Activated CD8-positive, alpha-beta T cell treated with anti-CD3 and anti-CD28 coated beads, Interleukin-2, amount 10 ng/mL, durations not matched to agents 7 days and 5 days (primary cell): Measurements from ENCODE around the gene TRIM29. TPM values are rescaled to one million over a fixed set of nuclear protein-coding genes. Genes with fewer than 3 reads are reported as not detected.

Source experiments
- ATAC-seq: fragments of 150-1000 bp; cut with Tn5 transposase; one replicate; pipeline ENCODE4 v1.10.0; 2021; ENCODE audit warnings: moderate library complexity
- CTCF ChIA-PET: fragments of 350-600 bp; sonication (Branson Sonifier 250); formaldehyde crosslinking; loops from one replicate; lab custom pipeline; 2021; ENCODE audit warnings: antibody characterized with exemption; lab: Charles Lee
- POLR2A ChIA-PET: fragments of 350-600 bp; sonication (Branson Sonifier 250); formaldehyde crosslinking; loops from one replicate; lab custom pipeline; 2021; ENCODE audit warnings: antibody characterized with exemption; lab: Charles Lee
- DNase-seq: peaks from one replicate; pipeline ENCODE4 v3.0.0-alpha.2; 2020
- H3K27ac Mint-ChIP-seq: one replicate; pipeline ENCODE4 v1.8.0; 2021; ENCODE audit warnings: mild to moderate bottlenecking, mixed read lengths
- H3K27me3 Mint-ChIP-seq: one replicate; pipeline ENCODE4 v1.8.0; 2021; ENCODE audit warnings: low read depth, mixed read lengths
- H3K36me3 Mint-ChIP-seq: one replicate; pipeline ENCODE4 v1.8.0; 2021; ENCODE audit warnings: low read depth, mixed read lengths
- H3K4me1 Mint-ChIP-seq: one replicate; pipeline ENCODE4 v1.8.0; 2021; ENCODE audit warnings: low read depth, mixed read lengths
- H3K4me3 Mint-ChIP-seq: one replicate; pipeline ENCODE4 v1.8.0; 2021; ENCODE audit warnings: mild to moderate bottlenecking, mixed read lengths
- H3K9me3 Mint-ChIP-seq: one replicate; pipeline ENCODE4 v1.8.0; 2022; ENCODE audit warnings: mixed read lengths; ENCODE audit not compliant: insufficient read depth
- total RNA-seq, 2 experiments: library from RNA; stranded (reverse); gene quantifications; one replicate each; pipeline ENCODE4 v1.2.3, GENCODE V29; 2021

The TRIM29 gene
- total RNA-seq, 2 experiments from 2014 or later = not detected

DNA sequence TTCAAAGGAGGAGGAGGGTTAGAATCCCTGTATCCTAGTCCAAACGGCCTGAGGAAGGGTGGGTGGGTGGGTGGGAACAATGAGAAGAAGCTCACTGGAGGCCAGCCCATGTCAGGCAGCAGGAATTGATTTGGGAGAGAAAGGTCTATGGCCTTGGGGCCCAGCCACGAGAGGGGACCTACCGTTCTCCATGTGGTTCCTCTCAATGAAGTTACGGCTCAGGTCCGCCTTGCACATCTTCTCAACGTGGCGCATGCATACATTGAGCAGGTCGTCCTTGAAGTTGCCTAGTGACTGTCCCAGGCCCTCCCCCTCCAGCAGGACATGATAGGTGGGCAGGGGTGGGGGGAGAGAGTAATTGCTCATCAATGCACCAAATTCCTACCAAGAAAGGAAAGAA lies 12.4 kb downstream of the TRIM29 start:
- no peak overlapping the region for H3K27ac Mint-ChIP-seq
- ChIA-PET POLR2A (no interaction called here), CTCF (no interaction called here)
- H3K4me1 Mint-ChIP-seq = no peaks in the 10 kb centered on the region
- ATAC-seq (no peak), DNase-seq (no peak)
- H3K27me3 Mint-ChIP-seq = no peaks in the 10 kb centered on the region
- no peaks in the 10 kb centered on the region for H3K36me3 Mint-ChIP-seq
- H3K4me3 Mint-ChIP-seq = no peak overlapping the region
- H3K9me3 Mint-ChIP-seq = no peaks in the 10 kb centered on the region

DNA sequence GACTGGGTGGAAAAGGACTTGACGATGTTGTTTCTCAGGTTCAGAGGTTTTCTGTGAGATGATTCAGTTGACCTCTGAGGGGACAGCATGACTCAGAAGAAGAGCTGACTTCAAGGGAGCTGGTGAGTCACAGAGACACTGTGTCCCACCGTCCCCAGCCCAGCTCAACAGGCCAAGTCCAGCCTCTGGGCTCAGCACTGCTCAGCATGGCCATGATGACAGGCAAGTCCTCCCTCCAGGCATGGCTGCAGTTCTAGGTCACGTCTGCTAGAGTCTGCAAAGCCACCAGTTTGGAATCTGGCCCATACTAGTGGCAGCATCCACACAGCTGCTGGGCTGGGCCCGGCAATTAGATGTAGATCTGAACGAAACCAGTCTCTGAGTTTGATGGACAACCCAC lies 12.9 kb downstream of the TRIM29 start:
- H3K27ac Mint-ChIP-seq = no peak overlapping the region
- H3K36me3 Mint-ChIP-seq = no peaks in the 10 kb centered on the region
- H3K4me1 Mint-ChIP-seq = no peaks in the 10 kb centered on the region
- CTCF ChIA-PET = no interaction called here
- no peak for ATAC-seq
- no peak overlapping the region for H3K4me3 Mint-ChIP-seq
- DNase-seq = no peak
- no peaks in the 10 kb centered on the region for H3K27me3 Mint-ChIP-seq
- POLR2A ChIA-PET = no interaction called here
- no peaks in the 10 kb centered on the region for H3K9me3 Mint-ChIP-seq

DNA sequence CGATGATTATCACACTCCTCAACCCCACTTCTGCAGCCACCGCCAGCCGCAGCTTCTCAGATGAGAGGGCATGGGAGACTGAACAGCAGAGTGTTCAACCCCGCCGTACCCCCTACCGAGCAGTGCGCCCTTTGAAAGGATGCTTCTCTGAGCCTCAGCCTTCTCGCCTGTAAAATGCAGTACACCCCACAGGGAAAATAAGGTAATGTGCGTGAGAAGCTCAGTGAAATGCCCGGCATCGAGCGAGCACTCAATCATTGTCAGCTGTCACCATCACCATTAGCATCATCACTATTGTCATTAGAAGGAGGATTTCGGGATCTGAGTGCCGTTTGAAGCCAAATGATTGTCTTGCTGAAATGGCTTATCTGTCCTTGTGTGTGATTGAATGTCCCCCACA lies 13.6 kb downstream of the TRIM29 start:
- H3K36me3 Mint-ChIP-seq = no peaks in the 10 kb centered on the region
- POLR2A ChIA-PET = no interaction called here
- CTCF ChIA-PET = no interaction called here
- H3K9me3 Mint-ChIP-seq = no peaks in the 10 kb centered on the region
- no peaks in the 10 kb centered on the region for H3K27me3 Mint-ChIP-seq
- DNase-seq = no peak
- no peak overlapping the region for H3K4me3 Mint-ChIP-seq
- H3K27ac Mint-ChIP-seq = no peak overlapping the region
- ATAC-seq = no peak
- H3K4me1 Mint-ChIP-seq = no peaks in the 10 kb centered on the region

DNA sequence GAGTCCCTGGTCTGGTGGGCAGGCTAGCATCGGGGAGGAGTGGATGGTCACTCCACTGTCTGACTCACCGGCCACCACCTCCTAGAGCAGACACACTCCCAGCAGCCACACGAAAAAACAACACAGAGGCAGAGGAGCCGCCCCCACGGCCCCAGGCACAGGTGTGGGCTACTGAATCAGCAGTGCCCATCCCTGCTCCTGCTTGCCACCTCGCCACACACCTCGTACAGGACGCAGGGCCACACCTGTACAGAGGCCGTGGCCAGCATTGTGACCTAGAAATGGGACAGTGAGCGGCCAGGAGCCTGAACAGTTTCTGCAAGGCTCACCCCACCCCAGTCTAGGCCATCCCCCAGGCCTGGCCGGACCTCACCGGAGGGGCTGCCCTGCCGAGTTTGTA lies 14.0 kb downstream of the TRIM29 start:
- Mint-ChIP-seq H3K27me3 (no peaks in the 10 kb centered on the region), H3K36me3 (no peaks in the 10 kb centered on the region), H3K9me3 (no peaks in the 10 kb centered on the region), H3K4me3 (no peak overlapping the region), H3K4me1 (no peaks in the 10 kb centered on the region), H3K27ac (no peak overlapping the region)
- no peak for ATAC-seq
- ChIA-PET CTCF (no interaction called here), POLR2A (no interaction called here)
- no peak for DNase-seq

DNA sequence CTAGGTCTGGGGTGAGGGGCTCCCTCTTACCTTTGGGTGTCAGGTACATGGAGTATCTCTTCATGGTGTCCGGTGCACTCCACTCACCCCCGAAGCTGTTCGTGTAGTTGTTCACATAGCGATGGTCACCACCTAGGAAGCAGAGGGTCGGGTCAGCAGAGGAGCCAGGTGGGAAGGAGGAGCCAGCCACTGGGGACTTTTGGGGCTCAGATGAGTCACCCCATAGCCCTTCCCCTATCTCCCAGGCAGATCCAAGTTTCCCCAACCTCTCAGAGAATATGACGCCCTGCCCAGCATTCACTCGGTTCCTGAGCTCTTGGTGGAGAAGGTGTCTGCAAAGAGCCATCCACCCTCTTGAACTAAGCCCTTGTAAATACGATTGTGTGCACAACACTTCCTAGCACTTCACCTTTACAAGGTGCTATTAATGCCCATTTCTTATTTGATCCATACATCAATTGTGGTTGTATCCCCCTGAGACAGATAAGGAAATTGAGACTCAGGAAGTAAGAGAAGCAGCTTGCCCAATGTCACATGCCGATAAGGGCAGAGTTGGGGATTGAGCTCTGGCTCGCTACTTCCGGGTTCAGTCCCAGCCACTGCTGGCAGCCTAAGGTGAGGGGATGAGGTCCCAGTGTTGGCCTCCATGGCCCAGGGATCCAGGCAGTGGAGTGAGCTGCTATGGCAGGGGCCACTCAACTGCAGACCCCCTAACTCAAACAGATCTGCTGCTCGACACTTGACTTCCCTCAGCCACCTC lies 14.8 kb downstream of the TRIM29 start:
- Mint-ChIP-seq H3K9me3 (no peaks in the 10 kb centered on the region), H3K27me3 (no peaks in the 10 kb centered on the region), H3K27ac (no peak overlapping the region), H3K4me1 (no peaks in the 10 kb centered on the region), H3K36me3 (no peaks in the 10 kb centered on the region), H3K4me3 (no peak overlapping the region)
- CTCF ChIA-PET = no interaction called here
- DNase-seq = no peak
- no peak for ATAC-seq
- POLR2A ChIA-PET = no interaction called here

DNA sequence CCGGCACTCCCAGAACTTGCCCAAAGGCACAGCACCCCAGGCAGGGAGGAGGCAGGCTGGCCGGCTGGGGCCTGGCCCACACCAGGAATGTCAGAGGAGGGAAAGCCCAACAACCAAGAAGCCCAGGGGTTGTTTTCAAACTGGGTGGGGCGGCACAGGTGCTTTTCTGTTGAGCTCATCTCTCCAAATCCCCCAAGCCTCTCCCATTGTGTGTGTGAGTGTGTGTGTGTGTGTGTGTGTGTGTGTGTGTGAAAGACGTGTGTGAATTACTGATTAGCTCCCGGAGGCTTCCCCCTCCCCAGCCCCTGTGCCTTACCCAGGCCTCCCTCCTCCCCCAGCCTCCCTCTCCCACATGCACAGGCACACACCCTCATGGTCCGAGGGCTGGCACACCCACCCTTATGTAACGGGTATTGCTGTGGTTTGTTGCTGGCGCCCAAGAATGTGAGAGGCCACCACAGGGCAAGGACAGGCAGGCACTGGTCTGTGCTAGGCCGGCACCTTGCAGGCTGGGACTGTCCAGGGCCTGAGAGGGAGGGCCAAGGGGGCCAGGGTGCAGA lies 15.9 kb downstream of the TRIM29 start:
- H3K9me3 Mint-ChIP-seq = no peaks in the 10 kb centered on the region
- POLR2A ChIA-PET = no interaction called here
- no peak overlapping the region for H3K27ac Mint-ChIP-seq
- CTCF ChIA-PET = no interaction called here
- H3K4me1 Mint-ChIP-seq = no peaks in the 10 kb centered on the region
- H3K4me3 Mint-ChIP-seq = no peak overlapping the region
- DNase-seq (no peak), ATAC-seq (no peak)
- H3K27me3 Mint-ChIP-seq = no peaks in the 10 kb centered on the region
- H3K36me3 Mint-ChIP-seq = no peaks in the 10 kb centered on the region

DNA sequence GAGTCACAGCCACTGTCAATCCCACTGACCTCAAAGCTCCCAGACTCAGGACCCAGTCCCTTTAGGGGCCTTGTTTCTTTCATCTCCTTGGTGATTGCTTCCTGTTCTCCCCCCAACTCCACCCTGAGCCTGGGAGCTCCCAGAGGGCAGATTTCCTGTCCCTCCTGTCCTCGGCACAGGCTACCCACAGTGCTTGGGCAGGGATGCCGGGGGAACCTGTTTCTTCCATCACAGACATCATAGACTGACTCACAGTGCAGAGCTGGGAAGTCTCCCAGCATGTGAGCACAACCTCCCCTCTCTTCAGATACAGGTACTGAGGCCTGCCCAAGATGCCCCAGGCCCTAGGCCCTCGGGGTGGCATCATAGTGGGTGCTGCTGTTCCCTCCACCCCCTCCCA lies 16.6 kb downstream of the TRIM29 start:
- ATAC-seq (no peak), DNase-seq (no peak)
- Mint-ChIP-seq H3K9me3 (no peaks in the 10 kb centered on the region), H3K36me3 (no peaks in the 10 kb centered on the region), H3K27me3 (no peaks in the 10 kb centered on the region), H3K4me3 (no peak overlapping the region), H3K27ac (no peak overlapping the region), H3K4me1 (no peaks in the 10 kb centered on the region)
- CTCF ChIA-PET = no interaction called here
- POLR2A ChIA-PET = no interaction called here

DNA sequence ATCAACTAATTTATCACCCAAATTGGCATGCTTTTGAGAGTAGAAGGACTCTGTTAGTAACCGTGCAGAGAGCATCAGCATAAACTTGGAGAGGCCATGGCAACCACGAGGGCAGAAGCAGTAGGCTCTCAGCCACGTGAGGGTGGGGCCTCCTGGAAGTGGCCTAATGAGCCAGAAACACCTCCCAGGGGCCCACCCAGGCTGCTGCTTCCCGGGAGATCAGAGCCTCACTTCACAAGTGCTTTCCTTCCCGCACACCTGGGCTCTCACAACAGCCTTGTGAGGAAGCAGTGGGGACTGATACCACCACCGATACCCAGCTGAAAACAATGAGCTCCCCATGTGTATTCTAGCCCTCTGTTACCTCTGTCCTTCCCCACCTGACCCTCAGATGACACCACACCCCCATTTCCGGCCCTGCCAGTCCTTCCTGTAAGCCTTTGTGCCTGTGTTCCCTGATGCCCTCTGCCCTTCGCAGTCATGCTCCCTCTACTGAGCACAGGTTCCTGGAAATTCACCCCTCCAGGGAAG lies 17.0 kb downstream of the TRIM29 start:
- DNase-seq = no peak
- no peak for ATAC-seq
- ChIA-PET POLR2A (no interaction called here), CTCF (no interaction called here)
- no peak overlapping the region for H3K27ac Mint-ChIP-seq
- no peaks in the 10 kb centered on the region for H3K9me3 Mint-ChIP-seq
- H3K4me1 Mint-ChIP-seq = no peaks in the 10 kb centered on the region
- H3K4me3 Mint-ChIP-seq = no peak overlapping the region
- no peaks in the 10 kb centered on the region for H3K27me3 Mint-ChIP-seq
- no peaks in the 10 kb centered on the region for H3K36me3 Mint-ChIP-seq

DNA sequence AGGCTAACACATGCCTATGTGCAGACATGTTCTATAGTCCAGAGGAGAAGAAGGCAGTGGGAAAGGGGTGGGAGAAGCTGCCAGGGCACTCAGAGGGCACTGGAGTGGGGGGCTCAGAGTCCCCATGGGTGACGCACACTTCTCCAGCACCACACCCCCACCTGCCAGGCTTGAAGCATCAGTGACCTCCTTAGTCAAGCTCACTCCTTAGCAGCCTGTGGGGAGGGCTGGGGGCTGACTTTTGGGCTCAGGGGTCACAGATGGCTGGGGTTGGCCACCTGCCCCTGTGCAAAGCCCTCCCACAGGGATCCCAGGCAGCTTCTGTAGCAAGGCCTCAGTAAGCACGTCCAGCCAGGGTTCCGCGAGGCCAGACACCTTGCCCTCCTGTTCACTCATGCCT lies 18.8 kb downstream of the TRIM29 start:
- POLR2A ChIA-PET = no interaction called here
- CTCF ChIA-PET = interaction anchor here (2.0 kb wide), 1 partner anchor 11 kb away, joined by 7 read pairs; no protein-coding TSS in a partner anchor
- H3K4me1 Mint-ChIP-seq = no peaks in the 10 kb centered on the region
- DNase-seq = no peak
- ATAC-seq = no peak
- H3K9me3 Mint-ChIP-seq = no peaks in the 10 kb centered on the region
- no peaks in the 10 kb centered on the region for H3K36me3 Mint-ChIP-seq
- no peak overlapping the region for H3K27ac Mint-ChIP-seq
- H3K27me3 Mint-ChIP-seq = peaks cover 2% of the 10 kb centered on the region
- H3K4me3 Mint-ChIP-seq = no peak overlapping the region

DNA sequence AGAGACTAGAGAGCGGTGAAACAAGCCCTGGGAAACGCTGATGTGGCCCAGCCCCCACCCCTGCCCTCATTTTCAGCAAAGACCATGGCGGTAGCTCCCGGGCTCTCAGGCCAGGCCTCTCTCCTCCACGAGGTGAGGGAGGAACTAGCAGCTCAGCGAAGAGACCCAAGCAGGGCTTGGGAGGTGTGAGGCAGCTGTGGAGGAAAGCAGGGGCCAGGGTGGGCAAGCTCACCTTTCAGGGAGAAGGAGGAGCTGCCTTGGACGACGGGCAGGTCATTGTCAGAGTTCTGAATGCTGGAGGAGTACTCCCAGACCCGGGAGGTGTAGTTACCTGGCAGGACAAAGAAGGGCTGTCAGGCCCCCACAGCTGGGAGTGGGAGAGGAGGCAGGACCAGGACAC lies 19.9 kb downstream of the TRIM29 start:
- Mint-ChIP-seq H3K4me1 (no peaks in the 10 kb centered on the region), H3K27me3 (peaks cover 2% of the 10 kb centered on the region), H3K9me3 (no peaks in the 10 kb centered on the region), H3K36me3 (no peaks in the 10 kb centered on the region), H3K27ac (no peak overlapping the region), H3K4me3 (no peak overlapping the region)
- ATAC-seq (no peak), DNase-seq (no peak)
- POLR2A ChIA-PET = no interaction called here
- CTCF ChIA-PET = interaction anchor here (2.0 kb wide), 1 partner anchor 10 kb away, joined by 7 read pairs; no protein-coding TSS in a partner anchor

DNA sequence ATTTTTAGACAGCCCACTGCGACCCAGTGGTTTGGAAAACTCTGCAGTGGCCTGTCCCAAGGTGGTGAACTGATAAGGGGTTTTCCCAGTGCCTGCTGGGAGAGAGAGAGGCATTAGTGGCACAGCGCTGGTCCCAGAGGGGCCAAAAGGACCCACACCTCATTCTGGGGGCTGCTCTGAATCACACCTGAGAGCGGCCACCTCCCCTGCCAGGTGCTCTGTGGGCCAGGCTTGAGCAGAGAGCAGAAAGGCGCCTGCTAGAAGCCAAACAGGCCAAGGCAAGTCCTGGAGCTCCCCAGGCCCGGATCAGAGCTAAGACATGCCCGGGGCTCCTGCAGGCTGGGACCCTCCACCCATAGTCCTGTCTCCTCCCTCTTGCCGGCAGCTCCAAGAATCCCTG lies 20.9 kb downstream of the TRIM29 start:
- ChIA-PET POLR2A (no interaction called here), CTCF (no interaction called here)
- no peak overlapping the region for H3K4me3 Mint-ChIP-seq
- H3K4me1 Mint-ChIP-seq = no peaks in the 10 kb centered on the region
- no peak overlapping the region for H3K27ac Mint-ChIP-seq
- no peak for DNase-seq
- H3K27me3 Mint-ChIP-seq = peaks cover 2% of the 10 kb centered on the region
- H3K9me3 Mint-ChIP-seq = no peaks in the 10 kb centered on the region
- ATAC-seq = no peak
- no peaks in the 10 kb centered on the region for H3K36me3 Mint-ChIP-seq

DNA sequence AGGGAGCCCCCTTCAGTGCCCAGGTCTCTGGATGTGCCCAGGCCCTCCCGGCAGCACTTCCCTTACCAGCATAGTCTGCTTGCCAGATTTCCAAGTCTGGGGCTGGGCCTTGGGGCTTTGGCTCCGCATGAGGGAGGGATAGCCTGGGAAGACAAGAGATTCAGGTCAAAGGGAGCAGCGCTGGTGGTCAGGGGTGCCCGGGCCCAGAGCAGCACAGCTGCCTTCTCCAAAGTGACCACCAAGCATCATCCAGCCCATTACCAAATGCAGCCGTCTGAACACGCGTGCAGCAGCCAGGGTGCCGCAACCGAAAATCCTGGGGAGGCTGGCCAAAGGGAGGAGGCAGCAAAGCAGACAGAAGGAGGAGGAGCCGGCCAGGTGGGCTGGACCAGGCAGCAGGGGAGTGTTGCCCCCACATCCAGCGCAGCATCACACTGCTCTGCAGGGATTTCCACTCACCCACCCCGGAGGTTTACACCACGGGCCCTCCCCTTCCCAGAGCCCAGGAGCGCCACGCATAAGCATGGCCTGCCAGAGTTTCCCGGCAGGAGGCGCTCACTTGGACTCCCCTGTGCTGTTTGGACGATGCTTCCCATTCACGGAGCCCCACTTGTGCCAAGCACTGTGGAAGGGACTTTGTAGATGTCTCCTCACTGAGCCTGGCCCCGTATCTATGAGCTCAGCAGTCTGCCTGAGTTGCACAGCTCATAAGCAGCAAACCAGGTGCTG lies 22.5 kb downstream of the TRIM29 start:
- H3K36me3 Mint-ChIP-seq = no peaks in the 10 kb centered on the region
- H3K4me1 Mint-ChIP-seq = no peaks in the 10 kb centered on the region
- H3K27me3 Mint-ChIP-seq = peaks cover 2% of the 10 kb centered on the region
- no peaks in the 10 kb centered on the region for H3K9me3 Mint-ChIP-seq
- H3K27ac Mint-ChIP-seq = no peak overlapping the region
- ChIA-PET CTCF (no interaction called here), POLR2A (no interaction called here)
- H3K4me3 Mint-ChIP-seq = no peak overlapping the region
- no peak for DNase-seq
- no peak for ATAC-seq
